DOHH2 (cell line): Measurements from ENCODE around the gene TGFBR3.

ENCODE experiments used
- EZH2phosphoT487 ChIP-seq: fragments of 200-600 bp; sonication (generic); IDR thresholded peaks from 2 replicates; pipeline ENCODE4 v1.6.1; 2017; ENCODE audit warnings: borderline replicate concordance, mild to moderate bottlenecking, antibody characterized with exemption, low read length, moderate library complexity, mixed read lengths
- TF ChIP-seq, protein P1 (sequence below): fragments of 200-600 bp; sonication (generic); IDR thresholded peaks from one replicate; pipeline ENCODE4 v1.5.1; 2014; ENCODE audit warnings: antibody characterized with exemption, mild to moderate bottlenecking, low read depth, low read length; ENCODE audit not compliant: poor library complexity, severe bottlenecking

GRCh38 chr1:91879733-91880132, 6.2 kb downstream of the TGFBR3 start:
- TF ChIP-seq, protein P1, sequence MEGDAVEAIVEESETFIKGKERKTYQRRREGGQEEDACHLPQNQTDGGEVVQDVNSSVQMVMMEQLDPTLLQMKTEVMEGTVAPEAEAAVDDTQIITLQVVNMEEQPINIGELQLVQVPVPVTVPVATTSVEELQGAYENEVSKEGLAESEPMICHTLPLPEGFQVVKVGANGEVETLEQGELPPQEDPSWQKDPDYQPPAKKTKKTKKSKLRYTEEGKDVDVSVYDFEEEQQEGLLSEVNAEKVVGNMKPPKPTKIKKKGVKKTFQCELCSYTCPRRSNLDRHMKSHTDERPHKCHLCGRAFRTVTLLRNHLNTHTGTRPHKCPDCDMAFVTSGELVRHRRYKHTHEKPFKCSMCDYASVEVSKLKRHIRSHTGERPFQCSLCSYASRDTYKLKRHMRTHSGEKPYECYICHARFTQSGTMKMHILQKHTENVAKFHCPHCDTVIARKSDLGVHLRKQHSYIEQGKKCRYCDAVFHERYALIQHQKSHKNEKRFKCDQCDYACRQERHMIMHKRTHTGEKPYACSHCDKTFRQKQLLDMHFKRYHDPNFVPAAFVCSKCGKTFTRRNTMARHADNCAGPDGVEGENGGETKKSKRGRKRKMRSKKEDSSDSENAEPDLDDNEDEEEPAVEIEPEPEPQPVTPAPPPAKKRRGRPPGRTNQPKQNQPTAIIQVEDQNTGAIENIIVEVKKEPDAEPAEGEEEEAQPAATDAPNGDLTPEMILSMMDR: no peak
- TF ChIP-seq EZH2phosphoT487: no peak
